GM19328 (cell line): ENCODE data around the gene VSTM2L.
"Not testable (repeated sequence)": the region's sequence is repeated elsewhere in the genome, so short reads cannot be mapped to it uniquely, and the experiment has no call there.

Source experiments
- ATAC-seq: cut with Tn5 transposase; IDR thresholded peaks from one replicate; pipeline ENCODE4 v1.9.1; 2021; ENCODE audit warnings: mild to moderate bottlenecking, moderate library complexity; ENCODE audit not compliant: unreplicated experiment

VSTM2L gene, protein sequence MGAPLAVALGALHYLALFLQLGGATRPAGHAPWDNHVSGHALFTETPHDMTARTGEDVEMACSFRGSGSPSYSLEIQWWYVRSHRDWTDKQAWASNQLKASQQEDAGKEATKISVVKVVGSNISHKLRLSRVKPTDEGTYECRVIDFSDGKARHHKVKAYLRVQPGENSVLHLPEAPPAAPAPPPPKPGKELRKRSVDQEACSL

GRCh38 chr20:37902504-37903313, at the start of gene VSTM2L:
TSS of gene VSTM2L (plus strand) at chr20:37903127. CDS start at chr20:37903351, 224 bp downstream.
- no peak for ATAC-seq

DNA sequence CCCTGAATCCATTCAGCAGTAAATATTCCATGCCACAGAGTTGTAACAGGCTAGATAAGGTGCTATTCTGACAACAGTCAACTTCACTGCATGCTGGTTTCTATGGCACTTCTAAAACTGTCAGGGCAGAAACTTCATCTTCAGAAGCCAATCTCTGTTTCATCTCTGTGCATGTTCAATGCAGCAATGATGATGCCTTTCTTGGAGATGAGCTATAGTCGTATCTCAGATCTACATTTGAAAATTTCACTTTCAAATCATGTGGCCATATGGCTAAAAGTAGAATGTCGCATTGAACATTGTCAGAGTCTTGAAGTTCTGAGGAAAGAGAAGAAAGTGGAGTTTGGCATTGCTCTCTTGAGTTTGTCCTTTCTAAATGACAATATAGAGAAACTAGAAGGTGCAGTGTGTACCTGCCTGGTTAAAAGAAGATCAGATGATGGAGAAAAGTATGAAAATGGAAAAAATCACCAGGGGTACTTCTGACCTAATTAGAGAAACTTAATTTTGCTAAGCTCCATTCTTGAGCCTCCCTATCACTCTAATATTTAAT, 49.0 kb upstream of the VSTM2L start:
- no peak for ATAC-seq

GRCh38 chr20:37856034-37856433, 46.9 kb upstream of the VSTM2L start:
- not testable (repeated sequence) for ATAC-seq

- ATAC-seq = no peak
These were observed 45.8 kb upstream of the VSTM2L start for GRCh38 chr20:37856932-37857660.

GRCh38 chr20:37859406-37860171, 43.3 kb upstream of the VSTM2L start:
- no peak for ATAC-seq

DNA sequence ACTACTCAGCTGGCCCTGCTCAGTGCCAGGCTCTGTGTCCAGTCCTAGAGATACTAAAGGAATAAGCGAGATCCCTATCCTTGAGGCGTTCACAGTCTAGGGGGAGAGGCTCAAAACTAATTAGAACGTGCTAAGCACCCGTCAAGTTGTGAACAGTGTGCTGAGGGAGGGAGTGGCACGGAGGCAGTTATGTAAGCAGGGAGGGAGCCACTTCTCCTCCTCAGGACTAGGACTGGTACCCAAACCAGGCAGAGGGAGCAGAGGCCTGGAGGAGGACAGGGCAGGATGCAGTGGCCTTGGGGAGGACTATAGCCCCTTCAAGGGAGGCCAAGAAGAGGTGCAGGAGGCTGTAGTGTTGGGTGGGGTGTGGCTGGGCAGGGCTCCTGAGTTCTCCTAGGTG, 39.6 kb upstream of the VSTM2L start:
- ATAC-seq = no peak

- no peak for ATAC-seq
These were observed 38.6 kb upstream of the VSTM2L start for GRCh38 chr20:37864298-37864697.

DNA sequence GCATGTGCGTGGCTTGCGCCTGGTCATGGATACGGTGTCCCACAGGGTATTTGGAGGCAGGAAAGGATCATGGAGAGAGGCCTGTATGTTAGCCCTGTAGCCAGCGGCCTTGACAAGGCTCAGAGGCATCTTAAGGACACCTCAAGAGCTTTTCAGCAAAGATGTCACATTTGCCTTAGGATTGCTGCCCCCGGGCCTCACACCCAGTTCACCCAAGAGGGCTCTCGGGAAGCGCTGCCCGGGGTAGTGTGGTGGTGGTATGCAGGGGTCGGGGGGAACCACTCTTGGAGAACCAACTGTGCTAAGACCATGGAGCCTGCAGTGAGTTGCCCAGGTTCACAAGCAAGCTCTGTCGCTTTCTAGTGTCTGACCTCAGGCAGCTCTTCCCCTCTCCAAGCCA, 36.9 kb upstream of the VSTM2L start:
- no peak for ATAC-seq

- no peak for ATAC-seq
These were observed 35.4 kb upstream of the VSTM2L start for GRCh38 chr20:37867289-37868195.

GRCh38 chr20:37868851-37869333, 34.0 kb upstream of the VSTM2L start:
- ATAC-seq = no peak

DNA sequence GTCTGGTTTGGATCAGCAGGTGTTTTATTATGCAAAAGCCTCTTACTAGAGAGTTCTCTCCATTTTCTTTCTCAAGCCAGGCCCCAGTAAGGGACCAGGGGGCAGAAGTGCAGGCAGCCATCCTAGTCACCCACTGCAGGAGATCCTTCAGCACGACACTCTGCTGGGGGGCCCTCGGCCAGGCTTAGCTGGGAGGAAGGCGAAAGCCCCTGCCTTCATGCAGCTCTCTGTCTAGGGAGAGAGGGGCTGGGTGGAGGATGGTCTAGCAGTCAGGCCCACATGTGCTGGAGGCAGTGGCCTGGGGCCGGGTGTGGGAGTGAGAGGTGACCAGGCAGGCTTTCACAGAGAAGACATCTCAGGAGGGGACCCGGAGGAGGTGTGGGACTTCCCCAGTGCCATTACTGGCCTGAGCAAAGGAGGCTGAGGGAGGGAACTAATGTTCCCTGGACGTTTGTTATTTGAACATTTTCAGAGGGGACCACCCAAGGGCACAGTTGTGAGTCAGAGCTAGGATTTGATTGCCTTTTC, 33.5 kb upstream of the VSTM2L start:
- ATAC-seq = no peak

GRCh38 chr20:37870294-37870693, 32.6 kb upstream of the VSTM2L start:
- ATAC-seq = no peak

DNA sequence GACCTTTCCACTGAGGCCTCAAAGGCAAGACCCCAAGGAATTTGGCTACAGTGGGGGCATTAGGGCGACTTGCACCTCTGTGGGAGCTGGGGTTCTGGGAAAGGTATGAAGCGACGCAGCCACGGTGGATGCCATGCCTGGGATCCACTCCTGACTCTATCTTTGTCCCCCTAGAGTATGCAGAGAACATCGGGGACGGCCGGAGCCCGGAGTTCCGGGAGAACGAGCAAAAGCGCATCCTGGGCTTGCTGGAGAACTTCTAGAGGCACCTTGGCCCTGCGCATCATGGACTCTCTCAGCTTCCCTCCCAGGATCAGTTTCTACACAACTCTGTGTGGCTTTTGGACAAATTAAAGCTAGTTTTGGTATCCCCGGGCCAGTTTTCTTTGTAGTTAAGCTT, 31.2 kb upstream of the VSTM2L start:
- no peak for ATAC-seq

DNA sequence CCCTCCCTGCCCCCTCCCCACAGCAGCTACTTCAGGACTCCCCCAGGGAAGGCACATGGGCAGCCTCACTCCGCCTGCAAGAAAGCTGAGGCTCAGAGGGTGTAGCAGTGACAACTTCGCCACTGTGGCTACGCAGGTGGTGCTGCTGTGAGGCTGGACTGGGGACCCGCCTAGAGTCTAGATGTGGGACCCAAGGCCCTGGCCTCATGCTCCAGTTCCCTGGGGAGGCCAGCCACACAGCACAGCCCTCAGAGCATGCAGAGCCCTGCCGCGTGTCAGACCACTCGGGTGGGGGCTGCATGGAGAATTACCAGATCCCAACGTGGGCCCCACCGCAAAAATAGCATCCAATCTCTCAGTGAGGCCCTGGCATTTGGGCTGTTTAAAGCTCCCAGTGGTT, 30.8 kb upstream of the VSTM2L start:
- no peak for ATAC-seq

DNA sequence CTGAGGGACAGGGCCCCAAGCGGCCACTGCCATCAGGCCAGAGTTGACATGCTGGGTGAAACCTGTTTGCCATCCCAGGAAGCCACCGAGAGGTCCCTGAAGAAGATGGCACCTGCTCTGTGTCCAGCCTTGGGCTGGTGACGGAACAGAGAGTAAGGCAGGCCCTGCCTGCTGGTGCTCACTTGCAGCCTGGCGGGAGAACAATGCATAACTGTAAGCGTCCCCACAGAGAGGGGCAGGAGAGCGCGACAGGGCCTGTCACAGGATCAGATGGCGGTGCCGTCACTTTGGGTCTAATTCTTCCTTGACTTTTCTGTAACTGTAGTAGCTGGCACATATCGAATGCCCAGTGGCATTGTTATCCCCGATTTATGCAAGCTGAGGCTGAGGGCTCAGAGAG, 29.0 kb upstream of the VSTM2L start:
- ATAC-seq = no peak

DNA sequence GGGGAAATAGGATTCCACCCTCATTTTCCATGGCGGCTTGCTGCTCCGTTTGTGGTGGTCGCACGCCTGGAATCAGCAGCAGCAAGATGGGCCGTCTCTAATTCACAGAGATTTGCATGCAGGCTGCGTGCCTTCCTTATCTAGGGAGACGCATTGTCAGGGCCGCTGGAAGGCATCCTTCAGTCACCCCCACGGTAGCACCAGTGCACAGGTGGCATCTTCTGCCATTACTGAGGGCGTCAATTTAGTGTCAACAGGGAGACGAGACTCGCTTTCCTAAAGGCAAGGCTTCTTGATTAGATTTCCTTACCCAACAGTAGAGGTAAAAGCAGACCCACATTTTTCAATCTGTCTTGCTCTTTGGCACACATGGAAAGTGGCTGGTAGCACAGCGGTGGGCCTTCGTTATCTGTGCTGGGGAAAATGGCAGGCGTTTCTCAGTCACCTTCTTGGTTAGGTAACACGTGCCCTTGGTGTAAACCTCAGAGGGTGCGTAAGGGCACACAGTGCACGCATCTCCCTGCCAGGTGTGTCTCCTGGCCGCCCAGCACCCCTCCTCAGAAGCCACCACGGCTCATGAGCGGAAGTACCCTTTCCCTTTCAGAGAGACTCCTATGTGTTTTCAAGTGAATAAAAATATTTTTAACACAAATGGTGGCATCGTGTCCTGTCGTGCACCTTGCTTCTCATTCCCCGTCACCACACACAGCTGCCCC, 27.3 kb upstream of the VSTM2L start:
- ATAC-seq = no peak

DNA sequence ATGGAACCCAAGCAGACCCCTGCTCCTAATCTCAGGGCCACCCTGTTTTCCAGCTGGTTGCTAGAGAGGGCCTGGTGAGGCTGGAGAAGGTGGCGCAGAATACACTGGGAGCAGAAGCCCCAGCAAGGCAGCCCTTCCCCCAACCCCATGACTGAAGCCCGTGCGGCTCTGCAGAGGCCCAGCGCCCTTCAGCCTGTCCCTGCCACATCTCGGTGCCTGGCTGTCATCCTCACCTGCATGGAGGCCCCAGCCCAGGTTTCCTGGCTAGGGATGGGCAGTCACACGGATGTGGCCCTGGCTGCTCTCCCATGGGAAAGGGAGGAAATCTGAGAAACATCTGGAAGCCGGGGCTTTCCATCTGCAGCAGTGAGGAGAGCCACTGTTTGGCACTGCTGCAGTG, 26.1 kb upstream of the VSTM2L start:
- ATAC-seq = no peak

- no peak for ATAC-seq
These were observed 24.8 kb upstream of the VSTM2L start for GRCh38 chr20:37877832-37878772.
